Osteoblast (primary cell): Measurements from ENCODE around the gene MICAL3. TPM values are rescaled to one million over a fixed set of nuclear protein-coding genes. Genes with fewer than 3 reads are reported as not detected.

ENCODE experiments used
- DNase-seq: peaks from one replicate; pipeline ENCODE4 v3.0.0; 2011; ENCODE audit warnings: low spot score, mixed read lengths; ENCODE audit not compliant: insufficient read length; ENCODE audit errors: missing footprints
- H2AFZ ChIP-seq: 2 replicates; pipeline ENCODE4 v1.6.0; 2011; ENCODE audit warnings: mild to moderate bottlenecking, low read length
- H3K27ac ChIP-seq: 2 replicates; pipeline ENCODE4 v1.5.1; 2011; ENCODE audit warnings: mild to moderate bottlenecking, low read depth, low read length, moderate library complexity
- H3K27me3 ChIP-seq: 2 replicates; pipeline ENCODE4 v1.6.0; 2012; ENCODE audit warnings: mild to moderate bottlenecking, control low read depth, inconsistent platforms, low read length, moderate library complexity; ENCODE audit not compliant: insufficient read depth
- H3K36me3 ChIP-seq: 2 replicates; pipeline ENCODE4 v1.5.1; 2011; ENCODE audit warnings: mild to moderate bottlenecking, low read length, control low read depth, moderate library complexity; ENCODE audit not compliant: insufficient read depth
- H3K4me1 ChIP-seq: 2 replicates; pipeline ENCODE4 v1.5.1; 2011; ENCODE audit warnings: mild to moderate bottlenecking, low read length, control low read depth, moderate library complexity; ENCODE audit not compliant: insufficient read depth
- H3K4me2 ChIP-seq: 2 replicates; pipeline ENCODE4 v1.6.0; 2011; ENCODE audit warnings: mild to moderate bottlenecking, low read length; ENCODE audit not compliant: insufficient read depth
- H3K4me3 ChIP-seq: fragments of 200-600 bp; sonication (generic); 3 replicates; pipeline ENCODE4 v1.5.1; 2012; ENCODE audit warnings: mild to moderate bottlenecking, low read length, inconsistent platforms; ENCODE audit not compliant: insufficient read depth
- H3K79me2 ChIP-seq: 2 replicates; pipeline ENCODE4 v1.6.0; 2012; ENCODE audit warnings: mild to moderate bottlenecking, low read length, control low read depth, inconsistent platforms; ENCODE audit not compliant: insufficient read depth
- H3K9me3 ChIP-seq: 2 replicates; pipeline ENCODE4 v1.5.1; 2011; ENCODE audit warnings: low read depth, low read length, control low read depth
- H4K20me1 ChIP-seq: 2 replicates; pipeline ENCODE4 v1.6.0; 2012; ENCODE audit warnings: mild to moderate bottlenecking, low read length, control low read depth; ENCODE audit not compliant: insufficient read depth
- total RNA-seq: library from RNA; depleted of rRNA; stranded (reverse); fragments of >200 nt; gene quantifications from 2 replicates; pipeline ENCODE4 v1.2.3, GENCODE V29; 2012
- TF ChIP-seq, protein P1 (sequence below): IDR thresholded peaks from 2 replicates; pipeline ENCODE4 v1.5.1; 2011; ENCODE audit warnings: mild to moderate bottlenecking, low read depth, low read length, moderate library complexity; ENCODE audit errors: extremely low read depth

The MICAL3 gene
- total RNA-seq, 1 donor = 35.1 TPM

DNA sequence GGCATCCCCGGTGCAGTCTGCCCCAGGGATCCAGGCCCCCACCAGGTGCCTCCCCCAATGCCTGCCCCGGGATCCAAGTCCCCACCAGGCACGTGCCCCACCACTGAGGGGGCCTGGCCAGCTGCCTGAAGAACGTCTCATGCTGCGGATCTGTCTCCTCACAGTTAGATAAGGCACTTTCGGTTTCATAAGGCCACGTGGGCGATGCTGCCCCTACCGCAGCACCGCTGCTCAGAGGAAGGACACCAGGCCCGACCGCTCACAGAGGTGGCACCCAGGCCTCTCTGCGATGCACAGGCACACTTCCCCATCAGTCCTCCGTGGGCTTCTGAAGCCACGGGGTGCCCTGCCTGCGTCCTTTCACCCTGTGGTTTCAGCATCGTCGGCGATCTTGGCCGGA lies 182.0 kb downstream of the MICAL3 start:
- no peak overlapping the region for H3K27ac ChIP-seq

DNA sequence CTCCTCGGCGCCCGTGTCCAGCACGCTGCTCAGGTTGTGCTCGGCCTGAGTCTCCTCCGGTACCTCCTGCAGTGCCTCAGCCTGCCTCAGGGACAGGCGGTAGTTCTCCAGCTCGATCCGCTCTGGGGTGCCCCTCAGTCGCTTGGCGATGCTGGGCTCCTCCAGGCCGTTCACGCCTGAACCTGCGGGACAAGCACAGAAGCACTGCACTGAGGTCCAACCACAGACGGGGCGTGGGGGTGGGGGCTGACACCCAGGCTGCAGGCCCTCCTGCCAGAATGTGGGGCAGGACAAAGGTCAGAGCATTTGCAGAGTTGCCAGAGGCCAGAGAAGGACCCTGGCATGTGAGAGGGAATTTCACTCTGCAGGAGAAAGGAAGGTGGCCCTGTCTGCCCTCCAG lies 182.5 kb downstream of the MICAL3 start:
- H4K20me1 ChIP-seq = peaks cover 7% of the 10 kb centered on the region
- H3K4me2 ChIP-seq = no peak overlapping the region
- no peaks in the 10 kb centered on the region for H3K9me3 ChIP-seq
- H2AFZ ChIP-seq = no peak overlapping the region
- no peaks in the 10 kb centered on the region for H3K27me3 ChIP-seq
- TF ChIP-seq, protein P1, sequence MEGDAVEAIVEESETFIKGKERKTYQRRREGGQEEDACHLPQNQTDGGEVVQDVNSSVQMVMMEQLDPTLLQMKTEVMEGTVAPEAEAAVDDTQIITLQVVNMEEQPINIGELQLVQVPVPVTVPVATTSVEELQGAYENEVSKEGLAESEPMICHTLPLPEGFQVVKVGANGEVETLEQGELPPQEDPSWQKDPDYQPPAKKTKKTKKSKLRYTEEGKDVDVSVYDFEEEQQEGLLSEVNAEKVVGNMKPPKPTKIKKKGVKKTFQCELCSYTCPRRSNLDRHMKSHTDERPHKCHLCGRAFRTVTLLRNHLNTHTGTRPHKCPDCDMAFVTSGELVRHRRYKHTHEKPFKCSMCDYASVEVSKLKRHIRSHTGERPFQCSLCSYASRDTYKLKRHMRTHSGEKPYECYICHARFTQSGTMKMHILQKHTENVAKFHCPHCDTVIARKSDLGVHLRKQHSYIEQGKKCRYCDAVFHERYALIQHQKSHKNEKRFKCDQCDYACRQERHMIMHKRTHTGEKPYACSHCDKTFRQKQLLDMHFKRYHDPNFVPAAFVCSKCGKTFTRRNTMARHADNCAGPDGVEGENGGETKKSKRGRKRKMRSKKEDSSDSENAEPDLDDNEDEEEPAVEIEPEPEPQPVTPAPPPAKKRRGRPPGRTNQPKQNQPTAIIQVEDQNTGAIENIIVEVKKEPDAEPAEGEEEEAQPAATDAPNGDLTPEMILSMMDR = no peak
- H3K27ac ChIP-seq = no peak overlapping the region
- H3K79me2 ChIP-seq = no peaks in the 10 kb centered on the region
- DNase-seq = no peak
- H3K4me1 ChIP-seq = no peaks in the 10 kb centered on the region
- H3K4me3 ChIP-seq = no peak overlapping the region
- peaks cover 33% of the 10 kb centered on the region for H3K36me3 ChIP-seq

More for the DNA sequence above, 182.0 kb downstream of the MICAL3 start:
- Histone ChIP-seq H2AFZ (no peak overlapping the region), H3K27me3 (no peaks in the 10 kb centered on the region), H3K9me3 (no peaks in the 10 kb centered on the region), H3K79me2 (no peaks in the 10 kb centered on the region), H4K20me1 (peaks cover 7% of the 10 kb centered on the region), H3K4me2 (no peak overlapping the region), H3K4me3 (no peak overlapping the region), H3K4me1 (no peaks in the 10 kb centered on the region), H3K36me3 (peaks cover 30% of the 10 kb centered on the region)
- TF ChIP-seq, protein P1 = no peak
- no peak for DNase-seq

DNA sequence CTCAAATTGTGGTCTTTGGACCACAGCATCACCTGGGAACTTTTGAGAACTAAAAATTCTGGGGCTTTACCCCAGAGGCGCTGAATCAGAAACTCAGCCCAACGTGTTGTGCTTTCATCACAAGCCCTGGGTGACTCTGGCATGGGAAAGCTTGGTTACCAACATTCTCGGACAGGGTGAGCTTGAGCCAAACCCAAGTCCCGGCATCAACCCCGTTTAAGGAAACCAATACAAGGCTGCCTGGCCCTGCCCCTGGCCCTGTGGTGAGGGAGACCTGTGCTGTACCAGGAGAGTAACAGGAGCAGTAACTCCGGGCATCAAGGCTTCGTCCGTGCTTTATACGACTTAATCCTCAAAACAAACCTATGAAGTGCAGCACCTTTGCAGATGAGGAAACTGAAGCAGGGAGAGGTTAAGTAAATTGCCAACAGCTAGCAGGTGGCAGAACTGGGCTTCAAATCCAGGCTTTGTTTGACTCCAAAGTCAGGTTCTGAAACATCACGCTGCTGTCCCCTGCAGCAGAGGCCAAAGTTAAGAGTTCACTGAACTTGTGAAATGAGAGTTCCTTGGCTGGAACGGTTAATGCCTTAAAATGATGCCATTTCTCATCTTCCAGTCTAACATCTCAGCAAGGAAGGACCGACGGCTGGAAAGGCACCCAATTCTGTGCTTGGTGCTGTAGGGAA lies 186.0 kb downstream of the MICAL3 start:
- H3K4me2 ChIP-seq = no peak overlapping the region
- H3K79me2 ChIP-seq = no peaks in the 10 kb centered on the region
- no peaks in the 10 kb centered on the region for H3K9me3 ChIP-seq
- H4K20me1 ChIP-seq = no peaks in the 10 kb centered on the region
- H3K27ac ChIP-seq = no peak overlapping the region
- no peak overlapping the region for H3K4me3 ChIP-seq
- no peaks in the 10 kb centered on the region for H3K4me1 ChIP-seq
- TF ChIP-seq, protein P1 = no peak
- no peak for DNase-seq
- H3K27me3 ChIP-seq = no peaks in the 10 kb centered on the region
- no peak overlapping the region for H2AFZ ChIP-seq
- peaks cover 39% of the 10 kb centered on the region for H3K36me3 ChIP-seq

DNA sequence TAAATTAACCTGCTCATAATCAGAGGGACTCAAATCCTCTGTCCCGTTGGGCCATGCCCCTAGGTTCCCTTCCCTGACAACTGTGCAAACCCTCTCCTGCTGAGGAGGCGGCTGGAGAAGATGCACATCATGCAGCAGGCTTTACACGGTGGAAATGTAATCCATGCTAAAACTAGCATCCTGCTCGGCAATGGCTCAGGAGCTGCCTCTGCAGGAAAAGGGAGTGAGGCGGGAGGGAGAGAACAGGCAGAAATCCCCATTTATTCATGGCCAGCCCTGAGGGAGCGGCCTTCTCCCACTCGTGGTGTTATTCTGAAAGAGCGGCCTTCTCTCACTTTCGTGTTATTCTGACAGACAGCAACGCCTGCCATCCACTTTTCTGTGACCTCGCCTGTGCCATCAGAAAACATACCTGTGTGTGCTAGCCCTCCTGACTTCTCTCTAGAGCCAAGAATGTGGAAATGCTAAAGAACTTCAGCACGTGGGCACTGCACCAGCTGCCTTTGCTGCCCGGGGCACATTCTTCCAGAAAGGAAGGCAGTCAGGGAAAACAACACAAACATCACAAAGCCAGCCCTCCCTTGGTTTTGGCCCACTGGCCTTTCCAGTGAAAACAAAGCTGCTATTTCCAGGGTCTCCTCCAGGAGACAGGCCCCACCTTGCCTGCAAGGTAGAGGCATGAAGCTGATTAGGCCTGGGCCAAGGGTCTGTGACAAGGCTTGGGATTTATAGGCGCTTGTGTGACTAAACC lies 187.2 kb downstream of the MICAL3 start:
- Histone ChIP-seq H3K36me3 (peaks cover 36% of the 10 kb centered on the region), H3K27ac (no peak overlapping the region), H4K20me1 (no peaks in the 10 kb centered on the region), H3K9me3 (no peaks in the 10 kb centered on the region), H3K4me2 (no peak overlapping the region), H2AFZ (no peak overlapping the region), H3K79me2 (no peaks in the 10 kb centered on the region), H3K4me3 (no peak overlapping the region), H3K4me1 (no peaks in the 10 kb centered on the region), H3K27me3 (no peaks in the 10 kb centered on the region)
- DNase-seq = no peak
- TF ChIP-seq, protein P1 = no peak
